Measurements from ENCODE around the gene FAM219A. TPM values are rescaled to one million over a fixed set of nuclear protein-coding genes. Genes with fewer than 3 reads are reported as not detected.

The FAM219A gene
- polyA plus RNA-seq, 2 donors, result 4.2 TPM

DNA sequence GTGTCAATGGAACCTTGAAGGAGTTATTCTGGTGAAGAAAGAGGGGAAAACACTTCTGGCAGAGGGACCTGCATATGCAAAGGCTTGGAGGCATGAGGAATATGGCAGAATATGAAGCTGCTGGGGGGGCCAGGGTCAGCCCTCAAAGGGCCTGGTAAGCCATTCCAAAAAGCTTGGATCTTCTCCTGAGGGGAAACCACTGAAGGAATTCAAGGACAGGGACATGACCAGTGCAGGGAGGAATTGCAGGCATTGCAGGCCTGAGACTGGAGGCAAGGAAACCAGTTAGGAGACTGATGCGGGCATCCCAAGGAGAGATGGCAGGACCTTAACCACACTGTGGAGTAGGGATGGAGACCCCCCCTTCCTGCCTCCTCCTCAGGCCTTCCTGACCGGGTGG lies 43.0 kb upstream of the FAM219A start:
- Histone ChIP-seq H3K9me3 (ENCODE audit: control insufficient read depth in 2 of 2, insufficient read depth in 1 of 2, low read depth in 1 of 2, low read length in 1 of 2) (no peaks in the 10 kb centered on the region), H3K27me3 (ENCODE audit: control insufficient read depth in 1 of 2, insufficient read depth in 2 of 2, low read length in 2 of 2) (no peaks in the 10 kb centered on the region), H3K4me1 (ENCODE audit: control insufficient read depth in 2 of 2, insufficient read depth in 2 of 2, low read length in 1 of 2) (peaks cover 3 to 4% of the 10 kb centered on the region in 2 donors), H3K27ac (ENCODE audit: low read depth in 2 of 2, low read length in 1 of 2) (no peak overlapping the region), H3K4me3 (ENCODE audit: low read depth in 1 of 2, low read length in 2 of 2) (no peak overlapping the region), H3K36me3 (ENCODE audit: control insufficient read depth in 2 of 2, insufficient read depth in 2 of 2, low read length in 1 of 2) (no peaks in the 10 kb centered on the region)
- 54 to 59% methylated on average over 2 of the region's 2 CpGs for WGBS, 2 donors

DNA sequence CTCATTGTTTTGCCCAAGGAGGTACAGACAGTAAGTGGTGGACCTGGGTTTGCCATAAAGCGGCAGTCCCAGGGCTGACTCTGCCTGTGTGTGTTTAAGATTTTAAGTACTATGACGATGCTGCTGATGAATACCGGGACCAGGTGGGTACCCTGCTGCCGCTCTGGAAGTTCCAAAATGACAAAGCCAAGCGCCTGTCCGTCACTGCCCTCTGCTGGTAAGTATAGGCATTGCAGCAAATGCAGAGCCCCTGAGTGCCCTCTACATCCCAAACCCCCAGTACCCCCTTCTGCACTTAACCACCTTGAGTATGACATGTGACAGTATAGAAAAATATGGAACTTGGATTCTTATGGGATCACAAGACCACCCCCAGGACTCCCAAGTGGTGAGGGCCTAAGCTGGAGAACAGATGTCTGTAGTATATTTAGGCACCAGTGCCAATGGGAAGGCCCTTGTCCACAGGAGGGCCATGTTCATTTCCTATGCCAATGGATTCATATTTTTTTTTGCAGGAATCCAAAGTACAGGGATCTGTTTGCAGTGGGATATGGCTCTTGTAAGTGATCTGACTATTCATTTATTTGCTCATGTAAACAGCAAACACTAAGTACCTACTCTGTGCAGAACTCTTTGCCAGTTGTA lies 42.4 kb upstream of the FAM219A start:
- Histone ChIP-seq H3K4me3 (ENCODE audit: low read depth in 1 of 2, low read length in 2 of 2) (no peak overlapping the region), H3K27ac (ENCODE audit: low read depth in 2 of 2, low read length in 1 of 2) (no peak overlapping the region), H3K9me3 (ENCODE audit: control insufficient read depth in 2 of 2, insufficient read depth in 1 of 2, low read depth in 1 of 2, low read length in 1 of 2) (no peaks in the 10 kb centered on the region), H3K27me3 (ENCODE audit: control insufficient read depth in 1 of 2, insufficient read depth in 2 of 2, low read length in 2 of 2) (no peaks in the 10 kb centered on the region), H3K36me3 (ENCODE audit: control insufficient read depth in 2 of 2, insufficient read depth in 2 of 2, low read length in 1 of 2) (no peaks in the 10 kb centered on the region), H3K4me1 (ENCODE audit: control insufficient read depth in 2 of 2, insufficient read depth in 2 of 2, low read length in 1 of 2) (peaks cover 3 to 4% of the 10 kb centered on the region in 2 donors)
- WGBS, 2 donors, result 0 to 4% methylated on average over 6 of the region's 6 CpGs

DNA sequence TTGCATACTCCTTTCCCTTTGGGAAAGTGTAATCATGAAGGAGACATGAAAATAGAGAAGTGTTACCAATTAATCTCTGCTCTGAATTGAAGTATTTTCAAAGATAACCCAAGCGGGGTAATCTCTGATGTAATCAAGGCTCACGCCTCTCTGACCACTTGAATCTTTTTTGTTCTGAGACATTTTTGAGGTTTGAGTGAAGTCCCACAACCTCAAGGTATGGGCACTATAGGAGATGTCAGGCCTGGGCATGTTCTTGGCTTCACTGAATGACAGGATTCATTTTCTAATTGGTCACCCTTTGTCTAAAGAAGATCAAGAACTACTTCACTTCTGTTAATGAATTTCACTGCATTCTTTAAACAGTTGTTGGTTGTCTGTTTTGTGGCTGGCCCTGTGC lies 40.7 kb upstream of the FAM219A start:
- WGBS, 2 donors, result 65 to 70% methylated on average over 2 of the region's 2 CpGs
- H3K4me1 ChIP-seq (ENCODE audit: control insufficient read depth in 2 of 2, insufficient read depth in 2 of 2, low read length in 1 of 2), result peaks cover 3 to 4% of the 10 kb centered on the region in 2 donors

DNA sequence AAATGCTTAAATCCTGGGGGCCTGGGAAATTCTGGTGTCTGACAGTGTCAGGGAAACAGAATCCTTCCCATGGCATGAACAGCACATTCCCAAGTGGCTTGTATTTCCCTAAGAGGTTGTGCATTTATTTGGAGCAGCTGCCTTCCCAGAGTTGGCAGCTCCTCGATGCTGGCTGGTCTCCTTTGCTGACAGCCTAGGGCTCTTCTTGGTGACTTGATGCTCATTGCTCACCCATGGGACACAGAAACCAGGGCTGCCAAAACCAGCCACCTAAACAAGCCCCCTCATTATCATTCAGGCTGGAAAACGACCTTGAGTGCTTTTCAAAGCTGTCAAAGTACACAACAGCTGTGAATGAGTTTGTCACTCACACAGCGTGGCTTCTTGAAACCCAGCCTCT lies 40.2 kb upstream of the FAM219A start:
- Histone ChIP-seq H3K36me3 (ENCODE audit: control insufficient read depth in 2 of 2, insufficient read depth in 2 of 2, low read length in 1 of 2) (no peaks in the 10 kb centered on the region), H3K4me1 (ENCODE audit: control insufficient read depth in 2 of 2, insufficient read depth in 2 of 2, low read length in 1 of 2) (peaks cover 3 to 4% of the 10 kb centered on the region in 2 donors), H3K27ac (ENCODE audit: low read depth in 2 of 2, low read length in 1 of 2) (no peak overlapping the region), H3K4me3 (ENCODE audit: low read depth in 1 of 2, low read length in 2 of 2) (no peak overlapping the region), H3K9me3 (ENCODE audit: control insufficient read depth in 2 of 2, insufficient read depth in 1 of 2, low read depth in 1 of 2, low read length in 1 of 2) (no peaks in the 10 kb centered on the region), H3K27me3 (ENCODE audit: control insufficient read depth in 1 of 2, insufficient read depth in 2 of 2, low read length in 2 of 2) (no peaks in the 10 kb centered on the region)
- WGBS, 2 donors, result 31 to 38% methylated on average over 3 of the region's 3 CpGs

More for the DNA sequence above, 40.7 kb upstream of the FAM219A start:
- Histone ChIP-seq H3K9me3 (ENCODE audit: control insufficient read depth in 2 of 2, insufficient read depth in 1 of 2, low read depth in 1 of 2, low read length in 1 of 2) (no peaks in the 10 kb centered on the region), H3K4me3 (ENCODE audit: low read depth in 1 of 2, low read length in 2 of 2) (no peak overlapping the region), H3K36me3 (ENCODE audit: control insufficient read depth in 2 of 2, insufficient read depth in 2 of 2, low read length in 1 of 2) (no peaks in the 10 kb centered on the region), H3K27me3 (ENCODE audit: control insufficient read depth in 1 of 2, insufficient read depth in 2 of 2, low read length in 2 of 2) (no peaks in the 10 kb centered on the region), H3K27ac (ENCODE audit: low read depth in 2 of 2, low read length in 1 of 2) (no peak overlapping the region)

DNA sequence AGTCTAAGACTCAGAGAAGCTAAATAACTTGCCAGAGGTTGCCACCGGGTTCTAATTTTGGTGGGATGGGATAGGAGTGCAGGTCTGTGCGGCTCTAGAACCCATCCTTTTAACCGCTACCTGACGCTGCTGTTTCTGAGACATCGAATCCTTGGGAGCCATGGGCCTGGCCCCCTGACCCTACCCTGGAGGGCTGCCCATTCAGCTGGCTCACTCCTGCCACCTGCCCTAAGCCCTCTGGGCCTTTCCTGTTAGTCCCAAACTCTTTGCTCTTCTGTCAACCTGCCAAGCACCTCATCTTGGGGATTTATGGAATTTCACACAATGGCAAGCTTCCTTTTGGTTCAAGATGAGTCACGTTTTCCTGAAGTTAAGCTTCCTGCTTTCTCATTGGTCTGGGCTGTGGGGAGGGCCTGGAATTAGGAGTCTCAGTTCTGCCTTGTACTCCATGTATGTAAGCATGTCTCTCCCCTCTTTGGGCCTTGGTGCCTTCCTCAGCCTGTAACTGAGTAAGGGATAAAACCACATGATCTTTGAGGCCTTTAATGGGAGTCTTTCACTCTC lies 37.9 kb upstream of the FAM219A start:
- Histone ChIP-seq H3K27me3 (ENCODE audit: control insufficient read depth in 1 of 2, insufficient read depth in 2 of 2, low read length in 2 of 2) (no peaks in the 10 kb centered on the region), H3K36me3 (ENCODE audit: control insufficient read depth in 2 of 2, insufficient read depth in 2 of 2, low read length in 1 of 2) (no peaks in the 10 kb centered on the region), H3K27ac (ENCODE audit: low read depth in 2 of 2, low read length in 1 of 2) (no peak overlapping the region), H3K4me3 (ENCODE audit: low read depth in 1 of 2, low read length in 2 of 2) (no peak overlapping the region), H3K9me3 (ENCODE audit: control insufficient read depth in 2 of 2, insufficient read depth in 1 of 2, low read depth in 1 of 2, low read length in 1 of 2) (no peaks in the 10 kb centered on the region), H3K4me1 (ENCODE audit: control insufficient read depth in 2 of 2, insufficient read depth in 2 of 2, low read length in 1 of 2) (no peaks in the 10 kb centered on the region)
- WGBS, 2 donors, result 76 to 80% methylated on average over 6 of the region's 6 CpGs

DNA sequence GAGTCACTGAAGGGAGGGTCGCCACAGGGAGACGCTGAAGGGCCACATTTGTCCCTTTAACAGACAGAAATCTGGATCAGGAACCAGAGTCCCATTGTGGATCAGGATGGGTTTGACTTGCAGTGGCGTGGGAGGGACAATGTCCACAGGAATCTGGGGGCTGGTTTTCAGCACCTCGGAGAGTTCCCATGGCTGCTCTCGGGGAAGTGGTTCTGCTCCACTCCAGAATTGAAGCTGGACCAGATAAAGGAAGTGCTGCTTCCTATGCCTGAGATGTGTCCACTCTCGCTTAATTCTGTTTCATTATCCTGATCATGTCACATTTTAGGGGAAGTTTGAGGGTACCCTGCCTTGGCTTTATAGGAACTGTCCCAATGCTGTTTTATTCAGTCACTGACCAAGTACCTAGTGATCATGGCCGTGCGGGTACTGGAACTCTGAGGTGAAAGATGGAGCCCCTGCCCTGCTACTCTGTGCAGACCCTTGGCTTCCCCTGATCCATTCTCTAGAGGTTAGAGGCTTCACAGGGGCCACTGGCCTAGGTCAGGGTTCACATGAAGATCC lies 35.7 kb upstream of the FAM219A start:
- H3K4me3 ChIP-seq (ENCODE audit: low read depth in 1 of 2, low read length in 2 of 2), result no peak overlapping the region
- H3K4me1 ChIP-seq (ENCODE audit: control insufficient read depth in 2 of 2, insufficient read depth in 2 of 2, low read length in 1 of 2), result no peaks in the 10 kb centered on the region
- WGBS, 2 donors, result 35 to 37% methylated on average over 8 of the region's 8 CpGs
- no peak overlapping the region for H3K27ac ChIP-seq (ENCODE audit: low read depth in 2 of 2, low read length in 1 of 2)
- no peaks in the 10 kb centered on the region for H3K27me3 ChIP-seq (ENCODE audit: control insufficient read depth in 1 of 2, insufficient read depth in 2 of 2, low read length in 2 of 2)
- H3K36me3 ChIP-seq (ENCODE audit: control insufficient read depth in 2 of 2, insufficient read depth in 2 of 2, low read length in 1 of 2), result no peaks in the 10 kb centered on the region
- H3K9me3 ChIP-seq (ENCODE audit: control insufficient read depth in 2 of 2, insufficient read depth in 1 of 2, low read depth in 1 of 2, low read length in 1 of 2), result no peaks in the 10 kb centered on the region

DNA sequence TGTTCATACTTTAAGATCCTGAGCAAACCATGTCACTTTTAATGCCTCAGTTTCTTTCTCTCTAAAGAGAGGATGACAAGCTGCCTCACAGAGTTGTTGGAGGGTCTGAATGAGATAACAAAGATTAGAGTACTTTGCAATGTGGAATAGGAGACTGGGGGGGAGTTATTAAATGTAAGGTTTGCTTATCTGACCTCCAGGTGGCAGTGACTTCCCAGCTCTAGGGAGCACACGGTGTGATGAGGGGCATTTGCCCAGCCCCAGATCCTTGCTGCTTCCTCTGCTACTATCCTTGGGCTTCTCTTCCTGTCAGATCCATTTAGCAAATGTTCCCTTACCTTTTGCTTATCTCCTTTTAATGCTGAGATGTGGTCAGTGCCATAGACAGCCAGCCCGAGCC lies 33.7 kb upstream of the FAM219A start:
- Histone ChIP-seq H3K9me3 (ENCODE audit: control insufficient read depth in 2 of 2, insufficient read depth in 1 of 2, low read depth in 1 of 2, low read length in 1 of 2) (no peaks in the 10 kb centered on the region), H3K4me1 (ENCODE audit: control insufficient read depth in 2 of 2, insufficient read depth in 2 of 2, low read length in 1 of 2) (no peaks in the 10 kb centered on the region), H3K4me3 (ENCODE audit: low read depth in 1 of 2, low read length in 2 of 2) (no peak overlapping the region), H3K27me3 (ENCODE audit: control insufficient read depth in 1 of 2, insufficient read depth in 2 of 2, low read length in 2 of 2) (no peaks in the 10 kb centered on the region), H3K36me3 (ENCODE audit: control insufficient read depth in 2 of 2, insufficient read depth in 2 of 2, low read length in 1 of 2) (no peaks in the 10 kb centered on the region), H3K27ac (ENCODE audit: low read depth in 2 of 2, low read length in 1 of 2) (no peak overlapping the region)
- WGBS, 2 donors, result 14 to 34% methylated on average over 2 of the region's 2 CpGs

DNA sequence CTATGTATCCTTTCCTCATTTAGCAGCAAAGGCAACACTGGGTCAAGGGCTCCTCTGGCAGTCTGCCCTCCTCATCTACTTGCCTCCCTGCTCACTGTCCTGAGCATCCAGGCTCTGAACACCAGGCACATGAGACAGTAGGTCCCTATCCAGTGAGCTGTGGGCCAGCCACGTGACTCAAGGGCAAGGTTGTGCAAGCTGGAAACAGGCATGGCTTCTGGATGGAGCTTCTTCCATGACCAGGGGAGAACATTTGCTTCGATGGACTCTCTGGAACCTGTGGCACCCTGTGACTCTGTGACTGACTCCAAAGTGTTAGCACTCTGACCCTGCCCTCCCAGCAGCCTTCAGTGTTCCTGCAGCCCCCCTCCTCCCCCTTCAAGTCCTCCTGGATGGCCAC lies 33.2 kb upstream of the FAM219A start:
- WGBS, 2 donors, result 42 to 47% methylated on average over 2 of the region's 2 CpGs
- Histone ChIP-seq H3K36me3 (ENCODE audit: control insufficient read depth in 2 of 2, insufficient read depth in 2 of 2, low read length in 1 of 2) (no peaks in the 10 kb centered on the region), H3K4me1 (ENCODE audit: control insufficient read depth in 2 of 2, insufficient read depth in 2 of 2, low read length in 1 of 2) (no peaks in the 10 kb centered on the region), H3K27me3 (ENCODE audit: control insufficient read depth in 1 of 2, insufficient read depth in 2 of 2, low read length in 2 of 2) (no peaks in the 10 kb centered on the region), H3K4me3 (ENCODE audit: low read depth in 1 of 2, low read length in 2 of 2) (no peak overlapping the region), H3K27ac (ENCODE audit: low read depth in 2 of 2, low read length in 1 of 2) (no peak overlapping the region), H3K9me3 (ENCODE audit: control insufficient read depth in 2 of 2, insufficient read depth in 1 of 2, low read depth in 1 of 2, low read length in 1 of 2) (no peaks in the 10 kb centered on the region)

- no peaks in the 10 kb centered on the region for H3K4me1 ChIP-seq (ENCODE audit: control insufficient read depth in 2 of 2, insufficient read depth in 2 of 2, low read length in 1 of 2)
- no peaks in the 10 kb centered on the region for H3K36me3 ChIP-seq (ENCODE audit: control insufficient read depth in 2 of 2, insufficient read depth in 2 of 2, low read length in 1 of 2)
- H3K27ac ChIP-seq (ENCODE audit: low read depth in 2 of 2, low read length in 1 of 2), result no peak overlapping the region
- no peak overlapping the region for H3K4me3 ChIP-seq (ENCODE audit: low read depth in 1 of 2, low read length in 2 of 2)
- 63 to 65% methylated on average over 3 of the region's 3 CpGs for WGBS, 2 donors
- no peaks in the 10 kb centered on the region for H3K27me3 ChIP-seq (ENCODE audit: control insufficient read depth in 1 of 2, insufficient read depth in 2 of 2, low read length in 2 of 2)
- H3K9me3 ChIP-seq (ENCODE audit: control insufficient read depth in 2 of 2, insufficient read depth in 1 of 2, low read depth in 1 of 2, low read length in 1 of 2), result no peaks in the 10 kb centered on the region
These were observed 32.4 kb upstream of the FAM219A start for GRCh38 chr9:34490760-34491159.

DNA sequence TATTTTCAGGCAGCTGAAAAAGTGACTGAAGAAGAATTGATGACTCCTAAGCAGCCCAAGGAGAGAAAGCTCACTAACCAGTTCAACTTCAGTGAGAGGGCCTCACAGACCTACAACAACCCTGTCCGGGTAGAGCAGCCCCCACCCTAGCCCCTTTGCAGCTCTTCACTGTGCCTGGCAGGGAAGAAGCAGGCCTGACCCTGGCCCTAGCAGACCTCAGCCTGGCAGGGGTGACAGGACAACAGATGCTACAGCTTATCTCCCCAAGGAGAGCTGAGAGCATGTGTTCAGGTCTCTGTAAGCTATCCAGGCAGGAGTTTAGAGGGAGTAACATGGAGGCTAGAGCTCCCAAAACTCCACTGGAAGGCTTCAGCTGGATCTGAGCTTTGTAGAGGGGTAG lies 32.0 kb upstream of the FAM219A start:
- Histone ChIP-seq H3K9me3 (ENCODE audit: control insufficient read depth in 2 of 2, insufficient read depth in 1 of 2, low read depth in 1 of 2, low read length in 1 of 2) (no peaks in the 10 kb centered on the region), H3K27ac (ENCODE audit: low read depth in 2 of 2, low read length in 1 of 2) (no peak overlapping the region), H3K4me3 (ENCODE audit: low read depth in 1 of 2, low read length in 2 of 2) (no peak overlapping the region), H3K36me3 (ENCODE audit: control insufficient read depth in 2 of 2, insufficient read depth in 2 of 2, low read length in 1 of 2) (no peaks in the 10 kb centered on the region), H3K4me1 (ENCODE audit: control insufficient read depth in 2 of 2, insufficient read depth in 2 of 2, low read length in 1 of 2) (no peaks in the 10 kb centered on the region), H3K27me3 (ENCODE audit: control insufficient read depth in 1 of 2, insufficient read depth in 2 of 2, low read length in 2 of 2) (no peaks in the 10 kb centered on the region)
- 76% methylated on average over 1 of the region's 1 CpG for WGBS, 2 donors
